ENCODE results near the gene CNDP2. TPM values are rescaled to one million over a fixed set of nuclear protein-coding genes. Genes with fewer than 3 reads are reported as not detected.
A peak's percentile ranks its signal among the peaks of the same experiment; 100 is the strongest.
"Not testable (repeated sequence)": the region's sequence is repeated elsewhere in the genome, so short reads cannot be mapped to it uniquely, and the experiment has no call there.

Gene CNDP2
- total RNA-seq, 1 experiment from 2014 or later = 107 TPM

- in situ Hi-C loops (cut with HindIII; ENCODE audit: low pct_unique_long_range_greater_than_20kb, low sequenced_read_pairs) = no loop called here
- DNase-seq (ENCODE audit: low read depth) = peak; percentile 46
Measured at GRCh38 chr18:74496508-74497323, 553 bp downstream of the CNDP2 start.

DNA sequence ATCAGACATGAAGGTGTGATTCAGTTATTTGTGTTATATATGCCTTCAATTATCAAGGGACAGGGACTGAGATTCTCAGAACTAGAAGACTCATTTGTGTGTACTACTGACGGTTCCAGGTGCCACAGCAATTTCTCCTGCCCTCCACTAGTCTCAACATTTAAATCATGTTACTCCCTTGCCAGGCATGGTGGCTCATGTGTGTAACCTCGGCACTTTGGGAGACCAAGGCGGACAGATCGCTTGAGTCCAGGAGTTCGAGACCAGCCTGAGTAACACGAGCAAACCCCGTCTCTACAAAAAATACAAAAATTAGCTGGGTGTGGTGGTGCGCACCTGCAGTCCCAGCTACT, 1.1 kb downstream of the CNDP2 start:
- DNase-seq (ENCODE audit: low read depth) = no peak

DNA sequence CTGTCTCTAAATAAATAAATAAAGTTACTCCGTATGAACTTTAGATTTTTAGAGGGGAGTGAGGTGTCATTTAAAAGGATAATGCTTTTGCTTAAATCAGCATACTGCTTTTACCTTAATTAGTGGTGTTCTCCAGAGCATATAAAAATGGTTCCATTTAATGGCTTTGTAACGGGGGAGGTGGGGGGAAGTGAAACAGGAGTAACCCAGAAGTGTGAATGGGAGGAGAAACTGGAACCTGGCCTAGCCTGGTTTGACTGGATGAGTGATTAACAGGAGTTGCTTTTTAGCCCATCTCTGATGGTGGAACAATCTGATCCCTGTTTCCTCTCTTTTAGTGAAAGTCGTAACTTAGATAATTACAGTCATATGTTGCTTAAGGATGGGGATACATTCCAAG, 1.6 kb downstream of the CNDP2 start:
- in situ Hi-C loops (cut with HindIII; ENCODE audit: low pct_unique_long_range_greater_than_20kb, low sequenced_read_pairs) = no loop called here

More for the DNA sequence above, 1.1 kb downstream of the CNDP2 start:
- in situ Hi-C loops (cut with HindIII; ENCODE audit: low pct_unique_long_range_greater_than_20kb, low sequenced_read_pairs) = no loop called here

DNA sequence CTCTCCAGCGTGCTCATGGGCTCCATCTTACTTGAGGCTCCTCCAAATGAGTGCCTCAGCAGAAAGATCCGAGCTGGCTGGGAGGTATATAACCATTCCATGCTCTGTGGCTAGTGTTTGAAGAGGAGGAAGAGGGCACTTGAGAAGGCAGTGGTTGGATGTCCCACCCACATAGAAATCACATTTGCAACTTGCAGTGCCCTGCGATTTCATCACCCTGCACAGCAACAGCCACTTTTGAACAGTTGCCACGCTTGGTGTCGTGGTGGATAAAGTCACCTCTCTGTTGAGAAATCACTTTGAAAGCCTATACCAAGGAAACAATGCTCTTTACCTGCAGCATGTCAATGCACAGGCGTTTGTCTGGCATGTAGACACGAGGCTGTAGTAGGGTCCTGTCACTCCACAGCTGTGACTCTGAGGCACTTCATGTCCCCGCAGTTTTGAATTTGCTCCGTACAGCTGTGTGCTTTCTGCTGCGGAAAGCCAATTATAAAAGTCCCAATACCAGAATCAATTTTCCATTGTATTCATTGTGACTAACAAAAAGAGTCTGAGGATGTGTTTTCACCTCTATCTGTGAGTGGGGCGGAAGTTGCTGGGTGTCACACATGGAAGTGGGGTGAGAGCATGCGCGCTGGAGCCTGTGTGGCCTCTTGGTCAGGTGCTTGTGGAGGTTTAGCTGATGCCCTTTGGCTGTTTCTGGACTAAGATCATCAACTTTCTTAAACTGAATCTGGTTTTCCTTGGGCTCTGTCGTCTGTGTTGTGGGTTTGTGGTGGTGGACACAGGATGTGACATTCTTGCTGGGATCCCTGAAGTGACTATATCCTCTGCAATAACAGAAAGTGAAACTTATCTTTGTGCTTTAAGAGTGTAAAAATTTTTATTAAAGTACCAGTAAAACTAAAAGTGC, 2.8 kb downstream of the CNDP2 start:
- in situ Hi-C loops (cut with HindIII; ENCODE audit: low pct_unique_long_range_greater_than_20kb, low sequenced_read_pairs) = no loop called here
- DNase-seq (ENCODE audit: low read depth) = peak; percentile 41

More for the DNA sequence above, 1.6 kb downstream of the CNDP2 start:
- no peak for DNase-seq (ENCODE audit: low read depth)

DNA sequence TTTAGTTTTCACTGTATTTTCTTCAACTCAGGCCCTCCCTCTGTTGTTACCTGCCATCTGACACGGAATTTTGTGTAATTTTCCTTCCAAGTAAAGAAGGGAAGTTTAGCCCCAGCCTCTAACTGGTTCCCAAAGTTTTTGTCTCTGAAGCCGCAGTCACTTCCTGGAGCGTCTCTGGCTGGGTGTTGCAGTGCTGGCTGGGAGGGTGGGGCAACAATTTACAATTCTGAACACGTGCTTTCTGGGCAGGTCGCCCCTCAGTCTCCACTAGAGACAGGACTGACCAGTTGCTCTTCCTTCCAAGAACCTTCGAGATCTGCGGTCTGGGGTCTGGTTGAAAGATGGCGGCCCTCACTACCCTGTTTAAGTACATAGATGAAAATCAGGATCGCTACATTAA, 3.5 kb downstream of the CNDP2 start:
- in situ Hi-C loops (cut with HindIII; ENCODE audit: low pct_unique_long_range_greater_than_20kb, low sequenced_read_pairs) = no loop called here
- peak; percentile 44 for DNase-seq (ENCODE audit: low read depth)

GRCh38 chr18:74500372-74500771, 4.2 kb downstream of the CNDP2 start:
- in situ Hi-C loops (cut with HindIII; ENCODE audit: low pct_unique_long_range_greater_than_20kb, low sequenced_read_pairs) = no loop called here
- no peak for DNase-seq (ENCODE audit: low read depth)

DNA sequence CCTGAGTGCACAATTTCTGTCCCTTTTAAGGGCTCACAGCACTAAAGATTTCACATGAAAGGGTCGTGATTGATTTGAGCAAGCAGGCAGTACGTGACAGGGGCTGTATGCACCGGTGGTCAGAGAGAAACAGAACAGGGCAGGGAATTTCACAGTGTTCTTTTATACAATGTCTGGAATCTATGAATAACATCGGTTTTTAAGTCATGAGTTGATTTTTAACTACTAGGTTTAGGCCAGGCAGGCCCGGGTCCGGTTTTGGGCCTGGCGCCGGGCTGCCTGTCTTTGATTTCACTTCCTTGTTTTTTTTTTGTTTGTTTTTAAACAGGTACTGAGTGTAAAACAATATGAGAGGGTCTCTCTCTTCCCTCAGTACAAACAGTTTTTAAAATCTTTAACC, 4.6 kb downstream of the CNDP2 start:
- DNase-seq (ENCODE audit: low read depth) = peak; percentile 34
- in situ Hi-C loops (cut with HindIII; ENCODE audit: low pct_unique_long_range_greater_than_20kb, low sequenced_read_pairs) = not testable (repeated sequence)

GRCh38 chr18:74501386-74501785, 5.2 kb downstream of the CNDP2 start:
- no peak for DNase-seq (ENCODE audit: low read depth)

DNA sequence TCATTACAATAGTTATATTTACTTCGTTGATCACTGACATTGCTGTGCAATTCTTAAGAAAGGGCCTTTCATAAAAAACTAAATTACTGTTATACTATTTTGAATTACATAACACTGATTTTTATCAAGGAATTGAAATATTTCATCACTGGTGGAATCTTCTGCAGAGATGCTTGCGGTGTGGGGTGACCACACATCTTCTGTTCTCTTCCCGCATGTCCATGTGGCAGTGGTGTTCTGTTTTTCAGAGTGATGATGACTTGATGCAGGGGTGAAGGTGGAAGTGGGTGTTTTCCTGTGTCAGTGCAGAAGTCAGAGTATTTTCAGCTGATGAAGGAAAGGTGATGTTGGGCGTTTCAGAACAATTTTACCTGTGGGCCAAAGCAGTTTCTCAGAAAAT, 7.0 kb downstream of the CNDP2 start:
- in situ Hi-C loops (cut with HindIII; ENCODE audit: low pct_unique_long_range_greater_than_20kb, low sequenced_read_pairs) = no loop called here
- DNase-seq (ENCODE audit: low read depth) = no peak

More at GRCh38 chr18:74501386-74501785, 5.2 kb downstream of the CNDP2 start:
- in situ Hi-C loops (cut with HindIII; ENCODE audit: low pct_unique_long_range_greater_than_20kb, low sequenced_read_pairs) = no loop called here

GRCh38 chr18:74505776-74506175, 9.6 kb downstream of the CNDP2 start:
- no peak for DNase-seq (ENCODE audit: low read depth)
- in situ Hi-C loops (cut with HindIII; ENCODE audit: low pct_unique_long_range_greater_than_20kb, low sequenced_read_pairs) = no loop called here

GRCh38 chr18:74506448-74507084, 10.4 kb downstream of the CNDP2 start:
- in situ Hi-C loops (cut with HindIII; ENCODE audit: low pct_unique_long_range_greater_than_20kb, low sequenced_read_pairs) = no loop called here
- DNase-seq (ENCODE audit: low read depth) = no peak

DNA sequence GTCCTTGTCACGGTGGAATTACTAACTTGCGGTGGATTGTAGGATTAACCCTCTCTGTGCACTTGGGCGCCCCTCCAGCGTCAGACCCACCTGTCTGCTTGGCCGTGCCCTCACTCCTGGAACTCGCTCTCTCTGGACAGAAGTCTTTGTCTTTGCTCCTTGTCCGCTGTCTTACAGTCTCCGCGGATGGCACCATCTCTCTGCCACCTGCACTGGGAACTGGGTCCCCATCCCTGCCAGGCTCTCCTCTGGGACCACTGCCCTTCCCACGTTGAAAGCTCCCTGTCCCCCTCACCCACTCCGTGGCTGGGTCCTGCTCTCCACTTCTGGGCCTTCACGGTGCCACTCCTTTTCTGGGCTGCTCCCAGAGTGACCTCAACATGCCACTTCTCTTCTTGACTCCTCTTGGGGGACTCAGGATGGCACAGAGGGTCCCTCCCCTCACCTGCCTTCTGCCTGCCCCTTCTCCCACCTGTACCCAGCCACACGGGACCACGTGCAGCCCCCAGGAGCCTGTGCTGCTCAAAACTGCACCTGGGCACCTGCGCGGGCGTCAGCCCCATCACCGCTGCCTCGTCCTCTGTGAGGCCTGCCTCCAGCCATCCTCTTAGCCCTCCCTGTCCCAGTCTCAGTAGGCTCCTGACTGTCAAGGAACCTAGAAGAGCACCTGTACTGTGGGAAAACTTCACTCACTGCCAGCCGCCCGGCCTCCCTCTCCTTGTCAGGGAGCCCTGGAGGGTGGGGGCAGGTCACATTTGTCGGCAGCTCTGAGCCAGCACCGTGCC, 11.1 kb downstream of the CNDP2 start:
- in situ Hi-C loops (cut with HindIII; ENCODE audit: low pct_unique_long_range_greater_than_20kb, low sequenced_read_pairs) = no loop called here
- no peak for DNase-seq (ENCODE audit: low read depth)

GRCh38 chr18:74507927-74508326, 11.8 kb downstream of the CNDP2 start:
- no peak for DNase-seq (ENCODE audit: low read depth)
- in situ Hi-C loops (cut with HindIII; ENCODE audit: low pct_unique_long_range_greater_than_20kb, low sequenced_read_pairs) = no loop called here

GRCh38 chr18:74508366-74508765, 12.2 kb downstream of the CNDP2 start:
- DNase-seq (ENCODE audit: low read depth) = no peak
- in situ Hi-C loops (cut with HindIII; ENCODE audit: low pct_unique_long_range_greater_than_20kb, low sequenced_read_pairs) = no loop called here

DNA sequence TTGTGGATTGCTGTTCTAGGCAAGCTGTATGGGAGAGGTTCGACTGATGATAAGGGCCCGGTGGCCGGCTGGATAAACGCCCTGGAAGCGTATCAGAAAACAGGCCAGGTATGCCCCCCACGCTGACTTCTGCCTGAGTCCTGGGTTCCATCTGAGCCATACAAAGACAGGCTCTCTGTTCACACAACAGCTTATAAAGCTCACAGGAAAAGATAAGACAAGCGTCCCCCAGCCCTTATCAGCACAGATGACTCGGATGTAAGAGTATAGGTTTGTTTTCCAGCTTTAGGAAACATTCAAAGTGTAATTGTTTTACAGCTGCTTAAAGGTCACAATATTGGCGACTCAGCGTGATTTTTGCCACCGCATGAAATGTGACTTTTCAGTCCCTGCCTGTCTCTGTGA, 12.7 kb downstream of the CNDP2 start:
- in situ Hi-C loops (cut with HindIII; ENCODE audit: low pct_unique_long_range_greater_than_20kb, low sequenced_read_pairs) = no loop called here

DNA sequence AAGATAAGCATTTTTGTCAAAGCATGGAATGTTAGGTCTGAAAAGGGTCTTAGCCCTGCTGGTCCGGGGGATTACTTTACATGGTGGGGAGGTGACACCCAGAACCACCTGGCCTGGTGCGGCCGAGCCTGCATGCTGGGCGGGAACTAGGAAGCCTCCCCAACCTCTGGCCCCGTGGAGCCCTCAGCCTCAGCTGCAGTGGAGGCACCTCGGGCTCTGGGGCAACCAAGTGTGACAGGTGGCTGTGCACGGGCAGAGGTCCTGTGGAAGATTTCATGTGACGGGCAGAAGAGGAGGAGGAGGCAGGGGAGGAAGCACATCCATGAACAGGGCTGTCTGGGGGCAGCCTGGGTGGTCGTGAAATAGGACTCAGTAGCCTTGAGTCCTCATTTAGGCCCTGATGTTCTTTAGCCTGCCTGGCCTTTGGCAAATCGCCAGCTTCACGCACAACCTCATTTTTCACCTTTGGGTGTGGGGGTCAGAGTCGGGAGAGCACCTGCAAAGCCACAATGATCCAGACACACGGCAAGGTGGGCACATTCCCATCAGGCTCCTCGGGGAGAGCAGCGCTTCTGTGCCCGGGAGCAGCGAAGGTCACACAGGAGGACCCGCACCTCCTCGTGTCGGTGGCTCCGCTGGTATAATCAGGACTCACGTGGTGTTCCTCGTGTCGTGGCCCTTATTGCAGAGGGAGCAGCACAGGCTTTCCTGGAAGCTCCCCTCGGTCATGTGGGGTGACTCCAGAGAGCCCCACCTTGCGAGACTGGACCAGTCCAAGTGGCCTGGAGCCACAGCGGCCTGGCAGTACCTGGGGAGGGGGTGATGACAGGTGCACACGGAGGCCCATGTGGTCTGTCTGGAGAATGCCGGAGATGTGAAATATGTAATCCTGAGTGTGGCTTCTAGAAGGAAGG, 13.9 kb downstream of the CNDP2 start:
- DNase-seq (ENCODE audit: low read depth) = no peak
- in situ Hi-C loops (cut with HindIII; ENCODE audit: low pct_unique_long_range_greater_than_20kb, low sequenced_read_pairs) = no loop called here

More for the DNA sequence above, 12.7 kb downstream of the CNDP2 start:
- no peak for DNase-seq (ENCODE audit: low read depth)

GRCh38 chr18:74510770-74511095, 14.6 kb downstream of the CNDP2 start:
- in situ Hi-C loops (cut with HindIII; ENCODE audit: low pct_unique_long_range_greater_than_20kb, low sequenced_read_pairs) = no loop called here
- no peak for DNase-seq (ENCODE audit: low read depth)
